K562 (cell line): ENCODE measurements around the gene L3MBTL1. TPM values are rescaled to one million over a fixed set of nuclear protein-coding genes. Genes with fewer than 3 reads are reported as not detected.

ENCODE experiments used
- ATAC-seq: fragments of 200-7000 bp; cut with Tn5 transposase; 3 replicates; pipeline ENCODE4 v1.9.1; 2020; ENCODE audit warnings: moderate library complexity
- Bru-seq: library from RNA; stranded (reverse); fragments of 400-500 nt; gene quantifications from one replicate; lab custom pipeline; 2021; lab: Mats Ljungman, UMichigan
- BruChase-seq, 2 experiments: library from RNA; stranded (reverse); fragments of 400-500 nt; gene quantifications; one replicate each; lab custom pipeline; 2021; lab: Mats Ljungman, UMichigan
- BruUV-seq: library from RNA; stranded (reverse); fragments of 400-500 nt; replicated peaks from 2 replicates; lab custom pipeline; 2021; lab: Mats Ljungman, UMichigan
- CTCF ChIA-PET: fragments of 300-600 bp; formaldehyde crosslinking; extraction: SDS; loops from one replicate; lab custom pipeline; 2021; ENCODE audit warnings: low intra/inter-chr PET ratio; lab: Yijun Ruan, JAX
- POLR2A ChIA-PET: fragments of 300-600, 350-650 bp; sonication (Branson Sonifier 250); formaldehyde crosslinking; extraction: SDS; loops from one replicate; lab custom pipeline; 2021; ENCODE audit warnings: antibody characterized with exemption, inconsistent platforms; lab: Yijun Ruan, JAX
- DNase-seq, 4 experiments: peaks; one replicate each; pipeline versions ENCODE4 v3.0.0 to v3.0.0-alpha.2; 2011 to 2018; ENCODE audit warnings: low spot score in 3 of 4, mixed read lengths in 3 of 4; ENCODE audit errors: extremely low read depth in 1 of 4
- FAIRE-seq: peaks from 2 replicates; lab custom pipeline; 2011; peaks lifted over from hg19 to GRCh38; lab: Jason Lieb, UNC
- H2AFZ ChIP-seq: 2 replicates; pipeline ENCODE4 v1.6.0; 2011; ENCODE audit warnings: low read depth, low read length, control low read depth, inconsistent platforms
- H3K27ac ChIP-seq: fragments of 200-600 bp; 3 replicates; pipeline ENCODE4 v1.8.0; 2011; ENCODE audit warnings: low read depth, mild to moderate bottlenecking, control low read depth, inconsistent platforms, low read length, moderate library complexity, mixed read lengths; ENCODE audit errors: extremely low read depth
- H3K27me3 ChIP-seq, 2 experiments: fragments of 300-600 bp in 1 of 2; 2 replicates in 1 of 2; 3 replicates in 1 of 2; pipeline versions ENCODE4 v1.6.0 to v1.8.0; 2011; ENCODE audit warnings: inconsistent platforms in 2 of 2, low read length in 2 of 2, mild to moderate bottlenecking in 1 of 2, mixed read lengths in 1 of 2, moderate library complexity in 1 of 2; ENCODE audit not compliant: control insufficient read depth in 2 of 2, insufficient read depth in 2 of 2
- H3K36me3 ChIP-seq: fragments of 300-600 bp; 3 replicates; pipeline ENCODE4 v1.8.0; 2011; ENCODE audit warnings: mild to moderate bottlenecking, low read length, inconsistent platforms; ENCODE audit not compliant: control insufficient read depth, insufficient read depth
- H3K4me1 ChIP-seq, 2 experiments: fragments of 200-600 bp in 1 of 2; replicated peaks in 1 of 2; 2 replicates in 1 of 2; 3 replicates in 1 of 2; pipeline versions ENCODE4 v1.5.1 to v1.8.0; 2011; ENCODE audit warnings: inconsistent platforms in 2 of 2, low read length in 2 of 2, mild to moderate bottlenecking in 1 of 2, mixed read lengths in 1 of 2, moderate library complexity in 1 of 2; ENCODE audit not compliant: control insufficient read depth in 2 of 2, insufficient read depth in 2 of 2
- H3K4me2 ChIP-seq: 2 replicates; pipeline ENCODE4 v1.6.1; 2011; ENCODE audit warnings: low read length, control low read depth, inconsistent platforms, mixed read lengths; ENCODE audit not compliant: insufficient read depth
- H3K4me3 ChIP-seq: fragments of 200-600 bp; sonication (generic), shearing (Covaris generic); 2 replicates; pipeline ENCODE4 v1.5.1; 2016; ENCODE audit warnings: control low read depth, inconsistent platforms
- H3K79me2 ChIP-seq: fragments of 200-600 bp; 3 replicates; pipeline ENCODE4 v1.8.0; 2011; ENCODE audit warnings: low read length, inconsistent platforms; ENCODE audit not compliant: control insufficient read depth, insufficient read depth
- H3K9ac ChIP-seq, 2 experiments: 2 replicates each; pipeline versions ENCODE4 v1.6.0 to v1.6.1; 2011; ENCODE audit warnings: low read depth in 2 of 2, low read length in 2 of 2, control low read depth in 1 of 2, inconsistent platforms in 1 of 2, mild to moderate bottlenecking in 1 of 2, mixed read lengths in 1 of 2; ENCODE audit not compliant: insufficient read depth in 1 of 2
- H3K9me1 ChIP-seq: one replicate; pipeline ENCODE4 v1.6.0; 2011; ENCODE audit warnings: inconsistent platforms, mild to moderate bottlenecking, low read length, moderate library complexity; ENCODE audit not compliant: control insufficient read depth, insufficient read depth
- H3K9me3 ChIP-seq: replicated peaks from 2 replicates; pipeline ENCODE4 v1.5.1; 2011; ENCODE audit warnings: low read depth, low read length, inconsistent platforms; ENCODE audit not compliant: control insufficient read depth, insufficient read depth
- H4K20me1 ChIP-seq: replicated peaks from 2 replicates; pipeline ENCODE4 v1.6.1; 2011; ENCODE audit warnings: low read length, inconsistent platforms, mixed read lengths; ENCODE audit not compliant: control insufficient read depth, insufficient read depth
- BDP1 ChIP-seq: IDR thresholded peaks from 3 replicates; pipeline ENCODE4 v1.6.1; 2011; ENCODE audit not compliant: insufficient read length, insufficient read depth
- MYC ChIP-seq, 2 experiments: fragments of 250-450 bp in 1 of 2; sonication (Bioruptor Pico) in 1 of 2; IDR thresholded peaks; 2 replicates each; pipeline versions ENCODE4 v1.5.1 to v1.6.1; 2012 to 2021; ENCODE audit warnings: low read depth in 2 of 2, borderline replicate concordance in 1 of 2, improper control_type of control experiment in 1 of 2, low read length in 1 of 2, mild to moderate bottlenecking in 1 of 2, moderate library complexity in 1 of 2
- NONO ChIP-seq, 2 experiments: fragments of 200-400 bp in 1 of 2; fragments of 450-650 bp in 1 of 2; formaldehyde crosslinking in 1 of 2; IDR thresholded peaks; 2 replicates each; pipeline ENCODE4 v1.6.1; 2017; ENCODE audit warnings: low read depth in 2 of 2, mild to moderate bottlenecking in 2 of 2, moderate library complexity in 2 of 2, low read length in 1 of 2
- NR2C2 ChIP-seq, 2 experiments: fragments of 200-800 bp in 1 of 2; sonication (Bioruptor generic) in 1 of 2; sonication (generic) in 1 of 2; formaldehyde crosslinking in 1 of 2; IDR thresholded peaks; 2 replicates each; pipeline versions ENCODE4 v1.6.1 to v1.8.0; 2016 to 2022; ENCODE audit warnings: mild to moderate bottlenecking in 1 of 2, missing compliant biosample characterization in 1 of 2, missing genetic modification characterization in 1 of 2, missing genetic modification reagents in 1 of 2
- SIN3A ChIP-seq, 2 experiments: fragments of 150-350 bp in 1 of 2; IDR thresholded peaks; 2 replicates each; pipeline ENCODE4 v1.6.1; 2011 to 2016; ENCODE audit warnings: borderline replicate concordance in 2 of 2, low read depth in 2 of 2, low read length in 2 of 2, mild to moderate bottlenecking in 2 of 2, moderate library complexity in 2 of 2; ENCODE audit not compliant: control insufficient read depth in 1 of 2
- SMAD4 ChIP-seq: fragments of 250-450 bp; sonication (Bioruptor Pico); conservative IDR thresholded peaks from 2 replicates; pipeline ENCODE4 v1.8.0; 2021; ENCODE audit warnings: inconsistent platforms, mild to moderate bottlenecking, moderate library complexity
- SRF ChIP-seq, 2 experiments: fragments of 250-450, 450-650 bp in 1 of 2; sonication (Bioruptor Pico) in 1 of 2; sonication (generic) in 1 of 2; formaldehyde crosslinking; IDR thresholded peaks; 2 replicates each; pipeline versions ENCODE4 v1.5.0 to v1.5.1; 2020 to 2022; ENCODE audit warnings: mild to moderate bottlenecking in 1 of 2, missing genetic modification reagents in 1 of 2
- WGBS: fragments of 100-300 bp; shearing (Covaris generic); methylation state at CpG from one replicate; pipeline ENCODE4 v1.1.6; 2016; ENCODE audit warnings: low coverage, mixed read lengths; ENCODE audit not compliant: insufficient coverage; ENCODE audit errors: missing lambda C conversion rate; 5-methylcytosine and 5-hydroxymethylcytosine counted together
- in situ Hi-C: fragments of 300-500 bp; cut with MboI; formaldehyde crosslinking; loops from 4 replicates; pipeline ENCODE4 v1.15.0; 2018; ENCODE audit warnings: inconsistent platforms, mixed read lengths
- intact Hi-C: fragments of 100-400 bp; cut with micrococcal nuclease; formaldehyde crosslinking; loops from 2 replicates; pipeline ENCODE4 v1.14.2; 2022
- long read RNA-seq, 3 experiments: library from polyadenylated mRNA in 2 of 3; library from RNA in 1 of 3; unstranded in 2 of 3; stranded (forward) in 1 of 3; transcript quantifications; one replicate each; pipeline ENCODE4 v2.0.0, GENCODE V29; 2019 to 2022
- polyA minus RNA-seq, 3 experiments: library from RNA; depleted of rRNA, polyadenylated mRNA; stranded (reverse); fragments of >200 nt; gene quantifications; 2 replicates each; pipeline ENCODE4 v1.2.3, GENCODE V29; 2011
- polyA plus RNA-seq, 8 experiments: library from polyadenylated mRNA; depleted of rRNA in 4 of 8; stranded (reverse) in 5 of 8; unstranded in 3 of 8; fragments of >200 nt; fragmentation: Nextera tagmentation in 2 of 8; fragmentation: Illumina TruSeq in 1 of 8; extraction: Ambion mirVana in 2 of 8; extraction: Trizol in 1 of 8; gene quantifications; 2 replicates each; pipeline versions ENCODE4 v1.2.1 to v1.2.3, GENCODE V29; 2011 to 2014; ENCODE audit warnings: inconsistent platforms in 1 of 8, missing spikeins in 1 of 8
- total RNA-seq, 7 experiments: library from RNA; depleted of rRNA in 6 of 7; stranded (reverse); fragments of >200 nt in 6 of 7; fragmentation: Illumina TruSeq in 2 of 7; extraction: Trizol in 2 of 7; gene quantifications; 2 replicates each; pipeline versions ENCODE4 v1.2.1 to v1.2.3, GENCODE V29; 2011 to 2021; ENCODE audit warnings: low replicate concordance in 1 of 7
- TF ChIP-seq, protein P1 (sequence below): IDR thresholded peaks from 3 replicates; pipeline ENCODE4 v1.6.1; 2011; ENCODE audit warnings: borderline replicate concordance, mild to moderate bottlenecking, moderate library complexity; ENCODE audit not compliant: insufficient read length; ENCODE audit errors: extremely low read depth

L3MBTL1 gene
- 96.6 and 129 TPM in 2 replicates for total RNA-seq (2011; cell fraction: chromatin; rRNA removed; ENCODE audit: low replicate concordance)
- total RNA-seq (2011; cell fraction: nucleolus; rRNA removed): 68.4 and 71.2 TPM in 2 replicates
- 92.8 and 140 TPM in 2 replicates for total RNA-seq (2011; cell fraction: nucleoplasm; rRNA removed)
- 5.5 and 6.2 TPM in 2 replicates for total RNA-seq (2014; rRNA removed)
- 3.4 and 4.1 TPM in 2 replicates for total RNA-seq (2014; rRNA removed; fragmentation: Illumina TruSeq; extraction: Trizol)
- 3.2 and 3.4 TPM in 2 replicates for total RNA-seq (2015; rRNA removed; fragmentation: Illumina TruSeq; extraction: Trizol)
- 6.1 and 9.4 TPM in 2 replicates for total RNA-seq (2021)
- polyA plus RNA-seq (2011; rRNA removed): 10.0 and 18.3 TPM in 2 replicates
- polyA plus RNA-seq (2011; cell fraction: cytosol; rRNA removed): 4.0 and 5.7 TPM in 2 replicates
- 87.5 and 104 TPM in 2 replicates for polyA plus RNA-seq (2011; cell fraction: nucleus; rRNA removed)
- polyA plus RNA-seq (2012): 4.0 and 8.9 TPM in 2 replicates
- 4.1 and 4.4 TPM in 2 replicates for polyA plus RNA-seq (2014; fragmentation: Illumina TruSeq; extraction: Trizol)
- 1 to 10 TPM in 1 of 2 experiments, under 1 TPM in 1; 0.77 to 1.1 TPM for polyA plus RNA-seq (2014; fragmentation: Nextera tagmentation; extraction: Ambion mirVana)
- polyA plus RNA-seq (2014; rRNA removed): 7.7 and 7.9 TPM in 2 replicates
- 13.1 and 17.4 TPM in 2 replicates for polyA minus RNA-seq (2011; rRNA and poly(A)+ RNA removed)
- 2.8 and 3.2 TPM in 2 replicates for polyA minus RNA-seq (2011; cell fraction: cytosol; rRNA and poly(A)+ RNA removed)
- 28.9 and 38.0 TPM in 2 replicates for polyA minus RNA-seq (2011; cell fraction: nucleus; rRNA and poly(A)+ RNA removed)
- percentile 66 among the genes with signal in this experiment for Bru-seq, nascent RNA
- percentile 61 among the genes with signal in this experiment for BruChase-seq, experiment 1, labeled RNA remaining after a 2-hour chase
- percentile 66 among the genes with signal in this experiment for BruChase-seq, experiment 2, labeled RNA remaining after a 6-hour chase
- long read RNA-seq, experiment 1, partial matches to known transcripts: 4 of 9 reads
- long read RNA-seq, experiment 1, other reads (novel, unspliced or antisense): 4 of 9 reads
- long read RNA-seq, experiment 2, partial matches to known transcripts: 1 of 2 reads
- long read RNA-seq, experiment 2, other reads (novel, unspliced or antisense): 1 of 2 reads
- long read RNA-seq, experiment 3: 0 reads

GRCh38 chr20:43507150-43508080 is at the start of gene L3MBTL1:
L3MBTL1 (plus strand) TSS chr20:43507697; CDS start chr20:43513504, 5,807 bp downstream.
- Histone ChIP-seq H3K79me2 (no peaks in the 10 kb centered on the region), H3K4me1 (peaks cover 3 to 18% of the 10 kb centered on the region in 2 experiments; a peak in 3 of 5 replicates), H3K9ac (peak within 1 kb of the TSS; percentile 48 to 92), H3K27me3 (peaks cover 17 to 35% of the 10 kb centered on the region in 2 experiments), H3K4me2 (peak within 1 kb of the TSS; percentile 76), H3K36me3 (no peaks in the 10 kb centered on the region), H4K20me1 (no peaks in the 10 kb centered on the region; the same call in 1 of the 2 replicates), H3K9me1 (no peaks in the 10 kb centered on the region), H2AFZ (peak within 1 kb of the TSS; percentile 91), H3K4me3 (peak within 1 kb of the TSS; percentile 65), H3K9me3 (no peaks in the 10 kb centered on the region), H3K27ac (no peak within 1 kb of the TSS)
- no peak for FAIRE-seq
- DNase-seq: peak; percentile 78 to 92 (median 88)
- CTCF ChIA-PET: no interaction called here
- peak; percentile 93 for ATAC-seq
- in situ Hi-C loops (no loop called here), intact Hi-C loops (no loop called here)
- BruUV-seq: no TSS peak
- POLR2A ChIA-PET: interaction anchor here (0.6 to 1.0 kb wide), 5 partner anchors 18 to 1348 kb away, joined by 3 to 4 read pairs (median 3); no protein-coding TSS in a partner anchor
- 13% methylated on average over 68 of the region's 95 CpGs for WGBS
- no peak for TF ChIP-seq NR2C2 (CRISPR knock-in tag; IDR thresholded peaks at IDR 0.05)
- TF ChIP-seq NR2C2 (tag; IDR thresholded peaks at IDR 0.05): no peak
- 0 out of 4 replicates have a peak, but pooled peaks of 1 of the 2 experiments have one; percentile 29 for TF ChIP-seq SIN3A (IDR thresholded peaks at IDR 0.05; ENCODE audit: borderline replicate concordance in 2 of 2, control insufficient read depth in 1 of 2, low read depth in 2 of 2, low read length in 2 of 2)
- TF ChIP-seq MYC (IDR thresholded peaks at IDR 0.05; ENCODE audit: low read depth, low read length): no peak
- no peak for TF ChIP-seq MYC (CRISPR knock-in tag; IDR thresholded peaks at IDR 0.05; ENCODE audit: borderline replicate concordance, low read depth)
- no peak for TF ChIP-seq BDP1
- peak in 1 of 2 experiments; percentile 81; a peak in 1 of 4 replicates for TF ChIP-seq SRF (CRISPR knock-in tag; IDR thresholded peaks at IDR 0.05)
- TF ChIP-seq, protein P1, sequence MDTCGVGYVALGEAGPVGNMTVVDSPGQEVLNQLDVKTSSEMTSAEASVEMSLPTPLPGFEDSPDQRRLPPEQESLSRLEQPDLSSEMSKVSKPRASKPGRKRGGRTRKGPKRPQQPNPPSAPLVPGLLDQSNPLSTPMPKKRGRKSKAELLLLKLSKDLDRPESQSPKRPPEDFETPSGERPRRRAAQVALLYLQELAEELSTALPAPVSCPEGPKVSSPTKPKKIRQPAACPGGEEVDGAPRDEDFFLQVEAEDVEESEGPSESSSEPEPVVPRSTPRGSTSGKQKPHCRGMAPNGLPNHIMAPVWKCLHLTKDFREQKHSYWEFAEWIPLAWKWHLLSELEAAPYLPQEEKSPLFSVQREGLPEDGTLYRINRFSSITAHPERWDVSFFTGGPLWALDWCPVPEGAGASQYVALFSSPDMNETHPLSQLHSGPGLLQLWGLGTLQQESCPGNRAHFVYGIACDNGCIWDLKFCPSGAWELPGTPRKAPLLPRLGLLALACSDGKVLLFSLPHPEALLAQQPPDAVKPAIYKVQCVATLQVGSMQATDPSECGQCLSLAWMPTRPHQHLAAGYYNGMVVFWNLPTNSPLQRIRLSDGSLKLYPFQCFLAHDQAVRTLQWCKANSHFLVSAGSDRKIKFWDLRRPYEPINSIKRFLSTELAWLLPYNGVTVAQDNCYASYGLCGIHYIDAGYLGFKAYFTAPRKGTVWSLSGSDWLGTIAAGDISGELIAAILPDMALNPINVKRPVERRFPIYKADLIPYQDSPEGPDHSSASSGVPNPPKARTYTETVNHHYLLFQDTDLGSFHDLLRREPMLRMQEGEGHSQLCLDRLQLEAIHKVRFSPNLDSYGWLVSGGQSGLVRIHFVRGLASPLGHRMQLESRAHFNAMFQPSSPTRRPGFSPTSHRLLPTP: no peak
- TF ChIP-seq NONO (IDR thresholded peaks at IDR 0.05; ENCODE audit: low read depth in 2 of 2, low read length in 1 of 2): peak in 1 of 2 experiments; percentile 37; a peak in 1 of 4 replicates
- TF ChIP-seq SMAD4: 0 out of 2 replicates have a peak, but pooled peaks have one; percentile 49
